Adrenal gland (tissue), 12 donors: Measurements from ENCODE around the gene PPM1L. TPM values are rescaled to one million over a fixed set of nuclear protein-coding genes. Genes with fewer than 3 reads are reported as not detected.

Experiments used
- DNase-seq, 7 donors: peaks; one replicate each; pipeline ENCODE4 v3.0.0-alpha.2; 2019 to 2020
- H3K27ac ChIP-seq, 5 donors: fragments of 200-600 bp; sonication (generic) in 4 of 5; 1 replicate in 3 of 5; 2 replicates in 2 of 5; pipeline versions ENCODE4 v1.5.1 to v1.8.0; 2016 to 2020; ENCODE audit warnings: mild to moderate bottlenecking in 1 of 5
- H3K27me3 ChIP-seq: fragments of 200-600 bp; 2 replicates; pipeline ENCODE4 v1.8.0; 2021
- H3K36me3 ChIP-seq, 2 donors: fragments of 200-600 bp; replicated peaks in 1 of 2; 1 replicate in 1 of 2; 2 replicates in 1 of 2; pipeline versions ENCODE4 v1.5.1 to v1.8.0; 2018 to 2022
- H3K4me1 ChIP-seq, 2 donors: fragments of 200-600 bp; replicated peaks in 1 of 2; 1 replicate in 1 of 2; 2 replicates in 1 of 2; pipeline versions ENCODE4 v1.5.1 to v1.8.0; 2018 to 2021
- H3K4me3 ChIP-seq, 4 donors: fragments of 200-600 bp; sonication (generic) in 3 of 4; one replicate each; pipeline ENCODE4 v1.5.1; 2016 to 2018
- H3K9me3 ChIP-seq, 3 donors: fragments of 200-600 bp; sonication (generic) in 1 of 3; replicated peaks in 1 of 3; 1 replicate in 2 of 3; 2 replicates in 1 of 3; pipeline versions ENCODE4 v1.5.1 to v1.8.0; 2016 to 2021
- CTCF ChIP-seq, 6 experiments: fragments of 450-650 bp in 4 of 6; fragments of 200-600 bp in 2 of 6; sonication (generic) in 1 of 6; IDR thresholded peaks; 1 replicate in 5 of 6; 2 replicates in 1 of 6; pipeline versions ENCODE4 v1.5.1 to v1.8.0; 2016 to 2021; ENCODE audit warnings: antibody characterized with exemption in 6 of 6, mild to moderate bottlenecking in 2 of 6, moderate library complexity in 1 of 6
- POLR2A ChIP-seq, 2 donors: fragments of 450-650 bp; IDR thresholded peaks; one replicate each; pipeline ENCODE4 v1.6.1; 2017; ENCODE audit warnings: antibody characterized with exemption in 2 of 2, mild to moderate bottlenecking in 2 of 2, moderate library complexity in 1 of 2
- WGBS, 4 donors: extraction: QIAGEN DNeasy Blood & Tissue Kit in 2 of 4; methylation state at CpG; one replicate each; pipeline versions ENCODE4 v1.1.5 to v1.1.7; 2013 to 2017; 5-methylcytosine and 5-hydroxymethylcytosine counted together
- intact Hi-C, 2 donors: fragments of 100-400 bp; cut with DNase I; formaldehyde crosslinking; loops; one replicate each; pipeline versions ENCODE4 v1.14.1 to v1.15.0; 2022 to 2023
- polyA plus RNA-seq, 3 donors: library from polyadenylated mRNA; stranded (reverse); fragments of 200-250 nt in 2 of 3; fragments of 350-450 nt in 1 of 3; fragmentation: Illumina TruSeq in 1 of 3; extraction: RNeasy Lipid Tissue Mini Kit (QIAGEN cat#74804) in 1 of 3; gene quantifications; one replicate each; pipeline ENCODE4 v1.2.3, GENCODE V29; 2013 to 2014
- total RNA-seq, 9 donors: library from RNA; depleted of rRNA in 4 of 9; stranded (reverse); fragments of >200 nt in 4 of 9; fragments of 120-200 nt in 1 of 9; fragmentation: NEBNext Ultra II Directional in 1 of 9; extraction: Animal tissue kit (Norgen Biotek cat#: 25700) in 1 of 9; gene quantifications; one replicate each; pipeline versions ENCODE4 v1.1.0 to v1.2.4, GENCODE V29; 2013 to 2023
- donor health status: healthy with polysubstance abuse.
- donor health status: Bipolar disorder and iron deficiency.
- donor health status: DM: yes; HTN: yes; CAD: no.
- donor health status: DM: no; HTN: no; CAD: no.
- donor health status: DM: no; HTN: no; CAD: no.
- donor health status: DM: yes; HTN: yes; CAD: no.

PPM1L gene
- total and polyA plus RNA-seq, 12 donors: 2.4 to 53.6 (median 35.0) TPM

- Histone ChIP-seq H3K4me1 (peaks cover 0 to 2% of the 10 kb centered on the region in 2 donors), H3K9me3 (no peaks in the 10 kb centered on the region), H3K4me3 (no peak overlapping the region), H3K36me3 (no peaks in the 10 kb centered on the region), H3K27me3 (no peaks in the 10 kb centered on the region), H3K27ac (no peak overlapping the region)
- DNase-seq: no peak
- WGBS, 4 donors: 84 to 91% (median 88%) methylated on average over 3 of the region's 3 CpGs
- intact Hi-C loops: no loop called here
- TF ChIP-seq POLR2A (IDR thresholded peaks at IDR 0.05): no peak
- no peak for TF ChIP-seq CTCF (IDR thresholded peaks at IDR 0.05)
These were observed 86.3 kb downstream of the PPM1L start for GRCh38 chr3:160842021-160843005.

GRCh38 chr3:160851629-160852210 is 95.7 kb downstream of the PPM1L start:
- Histone ChIP-seq H3K4me1 (no peaks in the 10 kb centered on the region), H3K36me3 (no peaks in the 10 kb centered on the region), H3K27me3 (no peaks in the 10 kb centered on the region), H3K9me3 (no peaks in the 10 kb centered on the region), H3K27ac (no peak overlapping the region), H3K4me3 (no peak overlapping the region)
- DNase-seq: no peak
- TF ChIP-seq POLR2A (IDR thresholded peaks at IDR 0.05) (no peak), CTCF (IDR thresholded peaks at IDR 0.05) (no peak)
- intact Hi-C loops: no loop called here
- whole genome bisulfite sequencing, 4 donors: 79 to 80% (median 80%) methylated on average over 8 of the region's 8 CpGs

GRCh38 chr3:160852856-160853255 is 96.8 kb downstream of the PPM1L start:
- DNase-seq: no peak
- H3K27ac ChIP-seq: no peak overlapping the region
- TF ChIP-seq CTCF (IDR thresholded peaks at IDR 0.05) (no peak), POLR2A (IDR thresholded peaks at IDR 0.05) (no peak)
- H3K36me3 ChIP-seq: no peaks in the 10 kb centered on the region
- no peaks in the 10 kb centered on the region for H3K4me1 ChIP-seq
- 90 to 95% (median 92%) methylated on average over 2 of the region's 2 CpGs for WGBS, 4 donors
- no peaks in the 10 kb centered on the region for H3K9me3 ChIP-seq
- H3K4me3 ChIP-seq: no peak overlapping the region
- intact Hi-C loops: no loop called here
- H3K27me3 ChIP-seq: no peaks in the 10 kb centered on the region

- Histone ChIP-seq H3K27me3 (no peaks in the 10 kb centered on the region), H3K27ac (no peak overlapping the region), H3K36me3 (no peaks in the 10 kb centered on the region), H3K4me3 (no peak overlapping the region), H3K9me3 (no peaks in the 10 kb centered on the region), H3K4me1 (no peaks in the 10 kb centered on the region)
- 88 to 93% (median 90%) methylated on average over 2 of the region's 2 CpGs for WGBS, 4 donors
- TF ChIP-seq POLR2A (IDR thresholded peaks at IDR 0.05): no peak
- DNase-seq: no peak
- intact Hi-C loops: no loop called here
These were observed 100.4 kb downstream of the PPM1L start for GRCh38 chr3:160856450-160856849.
